NOMO-1 treated with dmso at 0.1 percent for 144 hours (cell line): ENCODE results near the gene SYT11.
"Not testable (repeated sequence)": the region's sequence is repeated elsewhere in the genome, so short reads cannot be mapped to it uniquely, and the experiment has no call there.

Source experiments
- DNase-seq: peaks from one replicate; lab custom pipeline; 2025; ENCODE audit not compliant: unreplicated experiment; lab: John Stamatoyannopoulos, UW

SYT11 gene

GRCh38 chr1:155896476-155896875 is 37.1 kb downstream of the SYT11 start:
- DNase-seq: not testable (repeated sequence)

DNA sequence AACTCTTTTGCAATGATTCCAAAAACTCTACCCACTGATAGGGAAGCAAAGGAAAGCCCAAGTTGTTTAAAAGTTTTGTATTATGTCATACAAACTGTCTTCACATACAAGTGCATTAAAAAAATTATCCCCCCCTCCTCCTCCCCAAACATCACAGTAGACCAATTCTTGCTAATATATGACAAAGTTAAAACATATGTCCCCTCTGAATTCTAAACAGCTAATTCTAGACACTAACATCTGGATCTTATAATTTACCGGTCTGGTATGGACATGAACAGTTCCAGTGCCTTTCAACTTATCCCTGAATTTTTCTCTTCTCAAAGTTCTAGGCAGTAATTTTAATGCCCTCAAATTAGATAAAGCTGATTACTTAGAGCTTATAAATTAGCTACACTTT is 38.4 kb downstream of the SYT11 start:
- DNase-seq: no peak

DNA sequence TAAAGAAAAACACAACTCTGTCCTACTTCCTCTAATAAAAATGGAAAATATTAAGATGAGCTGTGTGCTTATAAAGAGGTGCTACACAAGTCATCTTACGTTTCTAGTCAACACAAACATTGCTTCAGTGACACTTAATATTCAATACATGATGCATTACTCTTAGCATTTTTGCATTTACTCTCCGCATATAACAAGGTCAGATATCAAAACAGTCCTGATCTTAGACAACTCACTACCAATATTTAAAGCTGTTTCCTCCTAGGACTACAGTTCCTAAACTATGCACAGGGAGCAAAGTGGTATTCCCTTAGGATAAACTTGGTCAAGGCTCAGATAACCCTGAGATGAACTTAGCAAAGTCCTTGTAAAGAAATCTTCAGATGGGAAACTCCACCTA is 39.5 kb downstream of the SYT11 start:
- no peak for DNase-seq

DNA sequence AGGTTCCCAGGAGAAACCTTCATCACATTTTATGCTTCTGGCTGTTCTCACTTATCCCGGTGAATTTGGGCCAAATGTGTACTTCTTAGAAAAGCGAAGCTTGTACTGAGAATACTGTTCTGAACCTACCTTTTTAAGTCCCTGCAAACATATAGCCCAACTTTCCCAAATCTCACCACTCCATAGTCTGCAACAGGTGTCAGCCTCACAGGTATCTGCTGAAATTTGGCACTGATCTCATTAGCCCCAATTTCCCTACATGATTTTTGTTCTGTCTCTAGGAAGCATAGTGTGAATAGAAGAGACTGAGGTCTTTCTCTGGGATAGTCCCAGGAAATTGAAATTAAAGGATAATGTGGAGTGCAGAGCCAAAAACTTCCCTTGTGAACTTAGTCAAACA is 40.3 kb downstream of the SYT11 start:
- no peak for DNase-seq

DNA sequence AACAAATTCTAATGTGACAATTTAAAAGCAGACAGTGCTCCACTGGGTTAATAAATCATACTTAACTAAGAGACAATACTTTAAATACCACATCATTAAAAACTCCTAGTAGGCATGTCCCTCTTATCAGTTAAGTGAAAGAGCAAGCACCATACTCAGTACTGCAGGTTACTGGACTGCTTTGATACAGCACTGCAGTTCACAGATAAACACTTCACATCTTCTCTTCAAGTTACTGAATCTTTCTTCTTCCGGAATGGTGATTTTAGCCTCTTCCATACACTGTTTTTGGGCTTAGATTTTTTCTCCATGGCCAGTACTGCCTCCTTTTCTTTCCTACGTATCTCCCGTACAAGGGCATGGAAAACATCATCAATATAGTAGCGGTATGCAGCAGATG is 40.8 kb downstream of the SYT11 start:
- DNase-seq: no peak

GRCh38 chr1:155904261-155904660 is 44.9 kb downstream of the SYT11 start:
- no peak for DNase-seq

DNA sequence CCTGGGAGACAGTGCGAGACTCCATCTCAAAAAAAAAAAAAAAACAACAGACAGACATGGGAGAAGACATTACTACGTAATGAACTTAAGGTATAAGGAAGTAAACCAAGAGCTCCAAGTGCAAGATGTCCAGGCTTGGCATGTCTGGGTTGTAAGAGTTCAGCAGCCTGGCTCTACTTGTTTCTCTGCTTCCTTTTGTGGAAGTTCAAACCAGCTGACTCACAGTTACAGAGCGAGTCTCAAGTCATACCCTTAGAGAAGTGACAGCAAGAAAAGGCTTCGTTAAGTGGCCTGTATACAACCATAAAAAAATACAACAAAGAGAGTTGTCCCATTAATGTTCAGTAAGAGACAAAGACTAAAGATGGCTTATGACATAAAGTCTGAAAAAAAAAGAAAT is 50.5 kb downstream of the SYT11 start:
- DNase-seq: peak; percentile 60

DNA sequence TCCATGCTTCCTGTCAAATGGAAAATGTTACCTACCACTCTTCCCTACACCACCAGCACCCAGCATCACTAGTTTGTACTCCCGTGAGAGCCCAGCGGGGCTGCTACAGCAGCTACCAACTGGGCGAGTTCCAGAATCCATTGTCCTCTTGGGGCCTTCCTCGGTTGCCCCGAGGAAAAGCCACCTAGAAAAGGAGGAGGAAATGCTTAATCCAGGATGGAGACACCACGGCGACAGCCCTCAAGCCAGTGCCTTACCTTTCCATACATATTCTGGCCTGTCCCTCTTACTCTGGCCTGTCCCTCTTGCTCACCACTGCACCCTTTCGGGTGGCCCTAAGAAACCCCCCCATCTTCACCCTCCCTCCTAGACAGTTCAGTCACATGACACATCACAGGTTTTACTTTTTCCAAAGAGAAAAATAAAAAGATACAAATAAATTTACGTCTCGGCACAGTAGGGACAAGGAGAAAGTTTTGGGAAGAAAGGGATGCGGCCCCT is 51.3 kb downstream of the SYT11 start:
- DNase-seq: no peak

DNA sequence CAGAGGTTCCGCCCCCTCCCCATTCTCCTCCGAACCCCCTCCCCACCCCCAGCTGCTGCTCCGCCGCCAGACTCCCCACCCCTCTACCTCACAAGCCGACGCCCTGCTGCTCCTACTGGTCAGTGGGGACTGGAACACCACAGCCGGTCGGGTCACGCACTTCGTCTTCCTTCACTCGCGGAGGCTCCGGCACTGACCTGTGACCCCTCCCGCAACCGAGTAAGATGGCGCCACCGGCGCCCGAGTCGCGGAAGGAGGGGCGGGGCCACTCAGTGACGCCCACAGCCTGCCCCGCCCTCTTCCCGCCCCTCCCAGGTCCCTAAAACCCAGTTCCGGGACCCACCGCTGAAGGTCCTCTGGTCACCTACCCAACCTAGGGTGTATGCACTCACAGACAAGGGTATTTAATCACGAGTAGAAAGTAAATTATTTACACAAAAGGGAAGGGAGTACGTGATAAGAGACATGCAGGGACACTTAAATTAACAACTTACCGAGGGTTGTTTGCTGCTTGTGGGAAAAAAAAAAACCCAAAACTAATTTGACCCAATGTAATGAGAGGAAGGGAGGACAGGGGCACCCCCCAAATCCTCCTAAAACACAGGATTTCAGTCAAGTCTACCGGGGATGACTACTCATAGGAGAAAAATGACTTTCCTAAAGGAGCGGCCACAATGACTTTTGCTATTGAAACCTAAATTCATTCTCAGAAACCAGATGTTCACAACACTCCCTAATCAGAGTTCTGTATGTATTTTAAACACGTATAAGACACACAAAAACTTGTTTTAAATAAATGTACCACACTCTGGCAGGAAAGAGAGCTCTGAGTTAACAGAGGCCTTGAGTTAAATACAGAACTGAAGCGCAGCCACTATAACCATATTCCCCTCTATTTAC is 52.0 kb downstream of the SYT11 start, which contains the start of gene RIT1:
Gene RIT1, minus strand, starts transcription at position 194 of the 900 bp plus-strand sequence. CDS start 588 bp downstream, outside the sequence.
- DNase-seq: peak; percentile 54

GRCh38 chr1:155912056-155912536 is 52.7 kb downstream of the SYT11 start:
- no peak for DNase-seq

- DNase-seq: no peak
These were observed 54.8 kb downstream of the SYT11 start for GRCh38 chr1:155913969-155914757.

DNA sequence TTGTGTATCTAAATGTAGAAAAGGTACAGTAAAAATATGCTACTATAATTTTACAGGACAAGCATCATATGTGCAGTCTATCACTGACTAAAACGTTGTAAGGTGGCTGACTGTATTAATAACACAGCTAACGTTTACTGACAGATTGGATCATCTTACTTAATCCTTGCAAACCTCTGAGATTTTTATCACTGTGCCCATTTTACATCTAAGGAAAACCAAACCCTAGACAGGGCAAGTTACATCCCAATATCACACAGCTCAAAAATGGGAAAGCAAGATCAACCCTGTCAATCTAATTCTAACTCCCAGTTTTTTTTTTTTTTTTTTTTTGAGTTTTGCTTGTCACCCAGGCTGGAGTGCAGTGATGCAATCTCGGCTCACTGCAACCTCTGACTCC is 59.3 kb downstream of the SYT11 start:
- no peak for DNase-seq

GRCh38 chr1:155919801-155920200 is 60.4 kb downstream of the SYT11 start:
- no peak for DNase-seq

- no peak for DNase-seq
These were observed 61.4 kb downstream of the SYT11 start for GRCh38 chr1:155920717-155921116.

GRCh38 chr1:155925506-155925905 is 66.1 kb downstream of the SYT11 start:
- DNase-seq: no peak

- no peak for DNase-seq
These were observed 69.7 kb downstream of the SYT11 start for GRCh38 chr1:155929057-155929456.

DNA sequence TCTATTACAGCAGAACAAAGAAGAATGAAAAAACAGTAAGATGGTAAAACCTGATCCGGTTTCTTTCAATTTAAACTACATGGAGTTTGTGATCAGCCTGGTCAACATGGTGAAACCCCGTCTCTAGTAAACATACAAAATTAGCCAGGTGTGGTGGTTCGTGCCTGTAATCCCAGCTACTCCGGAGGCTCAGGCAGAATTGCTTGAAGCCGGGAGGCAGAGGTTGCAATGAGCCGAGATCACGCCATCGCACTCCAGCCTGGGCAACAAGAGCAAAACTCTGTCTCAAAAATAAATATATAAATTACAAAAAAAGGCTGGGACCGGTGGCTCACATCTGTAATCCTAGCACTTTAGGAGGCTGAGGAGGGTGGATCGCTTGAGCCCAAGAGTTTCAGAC is 71.4 kb downstream of the SYT11 start:
- not testable (repeated sequence) for DNase-seq

DNA sequence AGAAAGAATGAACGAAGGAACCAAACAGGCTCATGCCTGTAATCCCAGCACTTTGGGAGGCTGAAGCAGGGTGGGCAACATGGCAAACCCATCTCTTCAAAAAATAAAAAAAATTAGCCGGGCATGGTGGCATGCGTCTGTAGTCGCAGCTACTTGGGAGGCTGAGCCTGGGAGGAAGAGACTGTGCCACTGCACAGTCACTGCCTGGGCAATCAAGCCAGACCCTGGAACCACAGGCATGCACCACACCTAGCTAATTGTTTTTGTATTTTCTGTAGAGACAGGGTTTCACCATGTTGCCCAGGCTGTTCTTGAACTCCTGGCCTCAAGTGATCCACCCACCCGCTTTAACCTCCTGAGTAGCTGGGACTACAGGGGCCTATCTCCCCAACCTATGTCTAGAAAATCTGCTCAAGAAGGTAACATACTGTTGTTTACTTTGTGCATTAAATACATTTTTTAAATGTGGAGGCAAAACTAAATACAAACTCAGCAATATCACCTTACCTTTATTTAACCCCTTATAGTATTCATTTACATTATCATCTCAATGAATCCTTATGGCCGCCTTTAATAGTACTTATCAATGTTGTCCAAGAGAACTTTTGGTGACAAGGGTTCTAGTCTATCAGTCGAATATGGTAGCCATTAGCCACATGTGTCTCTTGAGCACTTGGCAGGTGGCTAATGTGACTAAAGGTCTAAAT is 72.1 kb downstream of the SYT11 start:
- DNase-seq: no peak

DNA sequence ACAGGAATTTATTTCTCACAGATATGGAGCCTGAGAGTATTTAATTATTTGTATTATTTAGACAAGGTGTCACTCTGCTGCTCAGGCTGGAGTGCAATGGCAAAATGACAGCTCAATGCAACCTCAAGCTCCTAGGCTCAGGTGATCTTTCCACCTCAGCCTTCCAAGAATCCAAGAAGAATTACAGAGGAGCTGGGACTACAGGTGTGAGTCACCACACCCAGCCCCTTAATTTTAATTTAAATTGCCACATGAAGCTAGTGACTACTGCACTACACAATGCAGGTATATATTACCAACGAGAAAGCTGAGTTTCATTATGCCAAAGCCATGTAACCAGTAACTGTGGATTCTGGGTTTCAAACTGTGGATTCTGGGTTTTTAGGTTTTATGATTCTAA is 72.7 kb downstream of the SYT11 start:
- DNase-seq: no peak

- no peak for DNase-seq
These were observed 73.1 kb downstream of the SYT11 start for GRCh38 chr1:155932487-155932886.

GRCh38 chr1:155933591-155934096 is 74.3 kb downstream of the SYT11 start:
- no peak for DNase-seq
